ENCODE measurements around the gene GRK5.

The GRK5 gene

GRCh38 chr10:119302591-119303253 lies 95.4 kb downstream of the GRK5 start:
- Histone ChIP-seq H3K36me3 (ENCODE audit: insufficient read depth, low read length) (no peaks in the 10 kb centered on the region), H3K9ac (ENCODE audit: insufficient read length) (no peak overlapping the region), H3K4me3 (no peak overlapping the region), H3K27ac (no peak overlapping the region), H3K9me3 (ENCODE audit: low read depth, low read length) (no peaks in the 10 kb centered on the region)
- DNase-seq (ENCODE audit: low read depth, low spot score) = no peak
- TF ChIP-seq FOXP2 (optimal IDR thresholded peaks at IDR 0.05; ENCODE audit: control extremely low read depth, extremely low read length, insufficient read depth) (no peak), POLR2AphosphoS5 (IDR thresholded peaks at IDR 0.05; ENCODE audit: borderline replicate concordance, low read depth, low read length) (no peak), EZH2 (IDR thresholded peaks at IDR 0.05) (no peak)

DNA sequence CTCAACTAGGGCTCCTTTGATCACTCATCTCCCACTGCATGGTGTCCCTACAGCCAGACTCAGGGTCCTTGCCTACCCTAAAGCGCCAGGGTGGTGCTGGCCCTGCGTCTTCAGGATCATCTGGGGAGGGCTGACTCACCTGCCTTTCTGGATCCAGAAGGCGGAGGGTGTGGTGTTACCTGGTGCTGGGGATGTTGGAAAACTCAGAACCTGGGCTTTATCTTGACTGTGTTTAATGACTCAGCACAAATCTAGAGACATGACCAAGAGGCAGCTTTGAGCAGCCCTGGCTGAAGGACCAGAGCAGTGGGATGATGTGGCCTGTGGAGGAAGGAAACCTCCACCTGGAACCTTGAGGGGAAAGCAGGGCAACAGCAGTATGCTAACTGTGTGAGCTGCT lies 96.5 kb downstream of the GRK5 start:
- no peak overlapping the region for H3K9ac ChIP-seq (ENCODE audit: insufficient read length)
- H3K27ac ChIP-seq = no peak overlapping the region
- H3K36me3 ChIP-seq (ENCODE audit: insufficient read depth, low read length) = no peaks in the 10 kb centered on the region
- H3K9me3 ChIP-seq (ENCODE audit: low read depth, low read length) = no peaks in the 10 kb centered on the region
- DNase-seq (ENCODE audit: low read depth, low spot score) = no peak
- no peak for TF ChIP-seq POLR2AphosphoS5 (IDR thresholded peaks at IDR 0.05; ENCODE audit: borderline replicate concordance, low read depth, low read length)
- no peak for TF ChIP-seq FOXP2 (optimal IDR thresholded peaks at IDR 0.05; ENCODE audit: control extremely low read depth, extremely low read length, insufficient read depth)
- no peak for TF ChIP-seq EZH2 (IDR thresholded peaks at IDR 0.05)
- no peak overlapping the region for H3K4me3 ChIP-seq

GRCh38 chr10:119304541-119304940 lies 97.2 kb downstream of the GRK5 start:
- no peak for DNase-seq (ENCODE audit: low read depth, low spot score)
- Histone ChIP-seq H3K36me3 (ENCODE audit: insufficient read depth, low read length) (no peaks in the 10 kb centered on the region), H3K4me3 (no peak overlapping the region), H3K9me3 (ENCODE audit: low read depth, low read length) (no peaks in the 10 kb centered on the region), H3K27ac (no peak overlapping the region), H3K9ac (ENCODE audit: insufficient read length) (no peak overlapping the region)
- TF ChIP-seq POLR2AphosphoS5 (IDR thresholded peaks at IDR 0.05; ENCODE audit: borderline replicate concordance, low read depth, low read length) (no peak), EZH2 (IDR thresholded peaks at IDR 0.05) (no peak), FOXP2 (optimal IDR thresholded peaks at IDR 0.05; ENCODE audit: control extremely low read depth, extremely low read length, insufficient read depth) (no peak)

GRCh38 chr10:119305860-119306513 lies 98.6 kb downstream of the GRK5 start:
- no peak overlapping the region for H3K27ac ChIP-seq
- no peak for TF ChIP-seq POLR2AphosphoS5 (IDR thresholded peaks at IDR 0.05; ENCODE audit: borderline replicate concordance, low read depth, low read length)
- no peak overlapping the region for H3K4me3 ChIP-seq
- no peak for DNase-seq (ENCODE audit: low read depth, low spot score)
- H3K36me3 ChIP-seq (ENCODE audit: insufficient read depth, low read length) = no peaks in the 10 kb centered on the region
- H3K9me3 ChIP-seq (ENCODE audit: low read depth, low read length) = no peaks in the 10 kb centered on the region
- no peak overlapping the region for H3K9ac ChIP-seq (ENCODE audit: insufficient read length)

DNA sequence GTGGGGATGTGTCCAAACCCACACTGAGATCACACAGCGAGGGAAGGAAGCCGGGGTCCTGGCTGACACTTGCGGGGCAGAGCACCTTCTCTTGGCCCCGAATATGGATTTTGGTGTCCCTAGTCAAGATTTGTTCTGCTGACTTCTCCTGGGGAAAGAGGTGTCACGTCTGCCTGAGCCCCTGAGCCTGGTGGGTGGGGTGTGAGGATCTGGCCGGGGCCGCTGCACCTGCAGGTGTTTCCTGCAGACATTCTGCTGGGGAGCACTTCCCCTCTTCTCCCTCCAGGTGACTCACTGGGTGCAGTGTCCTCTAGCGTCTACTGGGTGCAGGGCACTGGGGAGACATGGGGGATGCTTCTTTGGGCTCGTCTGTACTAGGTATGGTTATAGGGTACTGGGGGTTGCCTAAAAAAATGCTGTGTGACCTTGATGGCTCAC lies 99.2 kb downstream of the GRK5 start:
- Histone ChIP-seq H3K9ac (ENCODE audit: insufficient read length) (no peak overlapping the region), H3K4me3 (no peak overlapping the region), H3K36me3 (ENCODE audit: insufficient read depth, low read length) (no peaks in the 10 kb centered on the region), H3K27ac (no peak overlapping the region), H3K9me3 (ENCODE audit: low read depth, low read length) (no peaks in the 10 kb centered on the region)
- no peak for DNase-seq (ENCODE audit: low read depth, low spot score)
- TF ChIP-seq EZH2 (IDR thresholded peaks at IDR 0.05) (no peak), POLR2AphosphoS5 (IDR thresholded peaks at IDR 0.05; ENCODE audit: borderline replicate concordance, low read depth, low read length) (no peak), FOXP2 (optimal IDR thresholded peaks at IDR 0.05; ENCODE audit: control extremely low read depth, extremely low read length, insufficient read depth) (no peak)

- H3K27ac ChIP-seq = no peak overlapping the region
- no peaks in the 10 kb centered on the region for H3K36me3 ChIP-seq (ENCODE audit: insufficient read depth, low read length)
- TF ChIP-seq EZH2 (IDR thresholded peaks at IDR 0.05) (no peak), FOXP2 (optimal IDR thresholded peaks at IDR 0.05; ENCODE audit: control extremely low read depth, extremely low read length, insufficient read depth) (no peak), POLR2AphosphoS5 (IDR thresholded peaks at IDR 0.05; ENCODE audit: borderline replicate concordance, low read depth, low read length) (no peak)
- H3K4me3 ChIP-seq = no peak overlapping the region
- H3K9me3 ChIP-seq (ENCODE audit: low read depth, low read length) = no peaks in the 10 kb centered on the region
- no peak for DNase-seq (ENCODE audit: low read depth, low spot score)
- no peak overlapping the region for H3K9ac ChIP-seq (ENCODE audit: insufficient read length)
Observed at GRCh38 chr10:119306986-119307392, 99.6 kb downstream of the GRK5 start.

- Histone ChIP-seq H3K27ac (no peak overlapping the region), H3K9ac (ENCODE audit: insufficient read length) (no peak overlapping the region)
Observed at GRCh38 chr10:119308089-119308488, 100.7 kb downstream of the GRK5 start.

DNA sequence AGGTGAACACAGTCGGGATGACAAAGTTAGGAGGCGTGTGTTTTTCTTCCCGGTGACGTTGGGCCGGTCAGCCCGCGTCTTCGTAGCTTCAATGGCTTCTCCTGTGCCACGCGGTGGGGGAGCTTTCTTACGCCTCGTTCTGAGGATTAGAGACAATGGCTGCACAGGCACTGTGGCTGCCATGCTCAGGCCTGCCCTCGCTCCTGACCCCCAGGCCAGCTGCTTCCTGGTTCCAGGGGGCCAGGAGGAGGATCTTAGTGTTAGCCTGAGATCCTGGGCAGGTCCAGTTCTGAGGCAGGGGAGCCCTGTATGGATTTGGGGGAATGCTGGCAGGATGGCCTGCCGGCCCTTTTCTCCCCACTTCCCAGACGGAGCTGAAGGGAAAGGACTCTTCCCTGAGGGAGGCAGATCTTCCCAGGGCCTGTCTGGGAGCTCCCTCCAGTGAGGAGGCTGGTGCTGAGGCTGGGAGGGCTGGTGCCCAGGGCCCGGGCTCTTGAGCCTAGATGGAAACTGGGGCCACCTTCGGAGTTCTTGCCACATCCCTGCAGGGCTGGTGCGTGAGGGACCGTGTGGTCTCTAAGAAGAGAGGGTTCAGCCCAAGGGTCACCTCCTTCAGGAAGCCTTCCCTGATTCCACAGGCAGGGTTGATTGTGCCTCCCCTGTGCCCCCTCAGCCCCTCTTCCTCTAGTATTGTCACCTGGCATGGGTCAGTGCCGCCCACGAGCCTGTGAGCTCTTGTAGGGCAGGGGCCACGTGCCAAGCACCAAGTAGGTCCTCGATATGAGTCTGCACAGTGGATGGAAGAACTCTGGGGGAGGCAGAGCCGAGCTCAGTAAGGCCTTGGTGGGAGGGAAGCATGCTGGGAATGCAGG lies 101.4 kb downstream of the GRK5 start:
- TF ChIP-seq FOXP2 (optimal IDR thresholded peaks at IDR 0.05; ENCODE audit: control extremely low read depth, extremely low read length, insufficient read depth) = no peak
- TF ChIP-seq EZH2 (IDR thresholded peaks at IDR 0.05) = no peak
- no peak for TF ChIP-seq POLR2AphosphoS5 (IDR thresholded peaks at IDR 0.05; ENCODE audit: borderline replicate concordance, low read depth, low read length)
- no peak for DNase-seq (ENCODE audit: low read depth, low spot score)
- no peaks in the 10 kb centered on the region for H3K36me3 ChIP-seq (ENCODE audit: insufficient read depth, low read length)
- no peak overlapping the region for H3K9ac ChIP-seq (ENCODE audit: insufficient read length)
- no peak overlapping the region for H3K4me3 ChIP-seq
- no peak overlapping the region for H3K27ac ChIP-seq
- H3K9me3 ChIP-seq (ENCODE audit: low read depth, low read length) = no peaks in the 10 kb centered on the region

More at GRCh38 chr10:119308089-119308488, 100.7 kb downstream of the GRK5 start:
- Histone ChIP-seq H3K36me3 (ENCODE audit: insufficient read depth, low read length) (no peaks in the 10 kb centered on the region), H3K9me3 (ENCODE audit: low read depth, low read length) (no peaks in the 10 kb centered on the region), H3K4me3 (no peak overlapping the region)
- no peak for TF ChIP-seq FOXP2 (optimal IDR thresholded peaks at IDR 0.05; ENCODE audit: control extremely low read depth, extremely low read length, insufficient read depth)
- no peak for TF ChIP-seq POLR2AphosphoS5 (IDR thresholded peaks at IDR 0.05; ENCODE audit: borderline replicate concordance, low read depth, low read length)
- TF ChIP-seq EZH2 (IDR thresholded peaks at IDR 0.05) = no peak
- DNase-seq (ENCODE audit: low read depth, low spot score) = no peak
